MM.1S (cell line): Measurements from ENCODE around the gene ARIH1.

ENCODE experiments used
- CTCF ChIP-seq: fragments of 300-600 bp; sonication (generic); IDR thresholded peaks from 2 replicates; pipeline ENCODE4 v1.5.1; 2016; ENCODE audit warnings: antibody characterized with exemption, low read length, mixed read lengths
- EZH2 ChIP-seq: fragments of 300-600 bp; sonication (generic); optimal IDR thresholded peaks from 2 replicates; pipeline ENCODE3; 2017; ENCODE audit warnings: low read depth, mild to moderate bottlenecking, antibody characterized with exemption, low read length, mixed read lengths
- EZH2phosphoT487 ChIP-seq: fragments of 300-600 bp; sonication (generic); IDR thresholded peaks from 2 replicates; pipeline ENCODE4 v1.6.1; 2018; ENCODE audit warnings: antibody characterized with exemption, low read length

GRCh38 chr15:72566973-72567372 is 92.8 kb downstream of the ARIH1 start:
- no peak for TF ChIP-seq CTCF
- no peak for TF ChIP-seq EZH2
- no peak for TF ChIP-seq EZH2phosphoT487
